NK-92 (cell line): ENCODE measurements around the gene DNAJC28.
"Not testable (repeated sequence)": the region's sequence is repeated elsewhere in the genome, so short reads cannot be mapped to it uniquely, and the experiment has no call there.

ENCODE experiments used
- DNase-seq: peaks from one replicate; lab custom pipeline; 2025; ENCODE audit not compliant: unreplicated experiment; lab: John Stamatoyannopoulos, UW

Gene DNAJC28

DNA sequence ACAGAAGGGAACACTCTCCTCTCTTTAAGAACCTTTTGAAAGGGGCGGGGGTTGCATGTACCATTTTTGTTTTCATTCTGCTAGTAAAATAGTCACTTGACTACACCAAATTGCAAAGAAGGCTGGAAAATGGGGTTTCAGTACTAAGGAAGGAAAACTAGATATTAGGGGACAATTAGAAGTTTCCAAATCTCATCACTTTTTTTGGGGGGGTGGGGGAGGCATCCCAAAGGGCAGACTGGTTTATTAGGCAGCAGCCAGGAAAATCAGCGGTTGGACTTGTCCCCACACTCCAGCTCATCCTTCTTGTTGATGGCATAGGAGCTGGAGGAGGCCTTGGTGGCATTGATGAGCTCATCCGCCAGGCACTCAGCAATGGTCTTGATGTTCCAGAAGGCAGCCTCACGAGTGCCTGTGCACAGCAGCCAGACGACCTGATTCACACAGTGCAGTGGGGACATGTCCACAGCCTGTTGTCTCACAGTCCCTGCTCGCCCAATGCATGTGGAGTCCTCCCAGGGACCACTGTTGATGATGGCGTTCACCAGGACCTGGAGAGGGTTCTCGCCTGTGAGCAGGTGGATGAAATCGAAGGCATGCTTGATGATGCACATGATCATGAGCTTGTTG, 10.1 kb downstream of the DNAJC28 start:
- DNase-seq = no peak

DNA sequence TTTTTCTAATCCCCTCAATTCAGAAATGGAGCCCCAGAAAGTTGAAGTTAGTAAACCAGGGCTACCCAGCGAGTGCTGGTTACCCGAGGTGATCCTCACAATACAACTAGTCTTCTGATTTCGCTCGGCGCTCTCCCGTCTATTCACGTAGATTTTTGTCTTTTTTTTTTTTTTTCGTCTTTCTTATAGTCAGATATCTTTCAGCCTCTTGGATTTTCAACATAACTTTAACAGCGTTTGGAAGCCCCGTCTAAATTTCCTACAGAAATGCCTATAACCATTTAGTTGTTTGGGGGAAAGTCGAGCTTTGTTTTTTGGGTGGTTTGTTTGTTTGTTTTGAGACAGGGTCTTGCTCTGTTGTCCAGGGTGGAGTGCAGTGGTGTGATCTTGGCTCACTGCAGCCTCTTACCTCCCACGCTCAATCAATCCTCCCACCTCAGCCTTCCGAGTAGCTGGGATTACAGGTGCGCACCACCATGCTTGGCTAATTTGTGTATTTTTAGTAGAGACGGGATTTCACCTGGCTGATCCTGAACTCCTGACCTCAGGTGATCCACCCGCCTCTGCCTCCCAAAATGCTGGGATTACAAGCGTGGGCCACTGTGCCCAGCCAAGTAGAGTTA, 10.9 kb downstream of the DNAJC28 start:
- no peak for DNase-seq

DNA sequence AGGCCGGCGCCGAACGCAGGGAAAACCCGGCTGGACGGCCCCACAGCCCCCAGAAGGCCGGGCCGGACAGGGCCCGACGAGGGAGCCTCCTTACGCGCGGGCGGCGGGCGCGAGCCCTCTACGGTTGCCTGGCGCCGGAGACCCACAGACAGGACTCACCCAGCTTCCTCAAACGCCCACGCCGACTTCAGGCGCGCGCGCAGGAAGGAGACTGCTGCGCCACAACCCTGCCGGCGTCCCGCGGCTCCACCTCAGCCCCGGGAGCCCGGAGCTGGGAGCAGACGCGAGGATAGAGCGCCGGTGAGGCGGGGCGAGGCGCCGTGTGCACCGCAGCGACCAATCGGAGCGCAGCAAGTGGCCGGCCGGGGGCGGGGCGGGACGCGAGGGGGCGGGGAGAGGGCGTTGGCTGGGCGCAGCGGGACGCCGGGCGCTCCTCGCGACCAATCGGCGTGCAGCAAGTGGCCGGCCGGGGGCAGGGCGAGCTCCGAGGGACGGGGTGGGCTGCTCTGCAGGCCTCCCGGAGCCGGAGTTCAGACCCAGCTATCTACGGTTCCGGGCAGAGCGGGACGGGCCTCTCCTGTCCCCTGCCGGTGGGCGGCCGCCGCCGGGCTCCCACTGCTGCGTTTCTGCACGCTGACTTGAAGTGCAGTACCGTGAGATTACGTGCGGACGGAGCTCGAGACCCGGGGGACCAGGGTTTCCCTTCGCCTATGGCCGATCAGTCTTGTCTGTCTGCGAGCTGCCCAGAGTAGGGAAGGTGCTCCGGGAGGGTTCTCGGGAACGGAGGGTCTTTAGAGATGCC, 11.6 kb downstream of the DNAJC28 start, which contains the start of gene TMEM50B:
Gene TMEM50B (minus strand): TSS at position 296 of the 802 bp plus-strand sequence. CDS start 11,089 bp downstream, outside the sequence.
- peak; percentile 78 for DNase-seq

DNA sequence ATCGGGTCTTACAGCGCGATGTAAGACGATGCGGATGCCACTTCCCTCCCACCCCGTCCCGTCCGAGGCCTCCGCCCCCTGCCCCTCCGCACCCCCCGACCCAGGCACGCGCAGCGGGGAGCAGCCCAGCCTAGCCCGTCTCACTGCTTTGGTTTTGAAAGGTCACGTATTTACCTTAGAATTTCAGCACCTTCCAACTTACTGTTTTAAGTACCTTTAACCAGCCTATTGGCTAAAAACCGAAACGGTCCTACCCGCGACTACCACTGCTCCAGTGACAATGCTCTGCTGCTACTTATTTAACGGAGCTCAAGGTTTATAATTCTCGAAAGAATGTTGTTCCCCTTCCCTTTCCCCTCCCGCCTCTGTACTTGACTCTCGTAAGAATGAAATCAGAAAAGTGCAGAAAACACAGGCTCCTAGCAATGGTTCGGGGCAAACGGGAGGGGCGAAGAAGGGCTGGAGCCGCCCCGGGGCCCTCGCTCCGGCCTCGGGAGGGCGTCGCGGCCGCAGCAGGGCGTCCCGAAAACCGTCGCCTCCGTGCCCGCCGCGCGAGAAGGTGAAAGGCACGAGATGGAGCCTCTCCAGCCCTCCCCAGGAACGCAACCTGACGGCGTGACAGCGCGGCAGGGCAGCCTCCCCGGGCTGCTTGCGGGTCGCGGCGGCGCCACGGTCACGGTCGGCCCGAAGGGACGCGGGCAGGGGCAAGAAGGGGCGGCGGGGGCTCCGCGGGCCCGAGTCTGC, 12.4 kb downstream of the DNAJC28 start:
- no peak for DNase-seq

DNA sequence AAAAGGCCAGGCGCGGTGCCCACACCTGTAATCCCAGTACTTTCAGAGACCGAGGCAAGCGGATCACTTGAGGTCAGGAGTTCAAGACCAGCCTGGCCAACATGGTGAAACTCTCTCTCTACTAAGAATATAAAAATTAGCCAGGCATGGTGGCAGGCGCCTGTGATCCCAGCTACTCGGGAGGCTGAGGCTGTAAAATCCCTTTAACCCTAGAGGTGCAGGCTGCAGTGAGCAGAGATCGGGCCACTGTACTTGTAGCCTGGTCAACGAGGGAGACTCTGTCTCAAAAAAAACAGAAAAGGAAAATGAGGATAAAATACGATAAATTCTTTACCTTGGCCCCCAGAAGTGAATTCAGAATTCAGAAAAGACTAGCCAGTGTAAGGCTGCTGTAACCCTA, 13.3 kb downstream of the DNAJC28 start:
- no peak for DNase-seq

DNA sequence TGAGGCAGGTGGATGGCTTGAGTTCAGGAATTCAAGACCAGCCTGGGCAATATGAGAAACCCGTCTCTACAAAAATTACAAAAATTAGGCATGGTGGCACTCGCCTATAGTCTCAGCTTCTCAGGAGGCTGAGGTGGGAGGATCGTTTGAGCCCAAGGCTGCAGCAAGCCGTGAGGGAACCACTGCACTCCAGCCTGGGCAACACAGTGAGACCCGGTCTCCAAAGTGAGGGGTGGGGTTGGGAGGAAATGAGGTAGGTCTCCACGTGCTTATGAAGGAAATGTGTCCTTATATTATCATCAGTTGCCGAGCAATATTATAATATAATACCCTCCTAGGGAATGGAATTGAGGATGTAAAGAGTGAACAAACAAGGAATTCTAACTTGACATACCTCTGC, 14.4 kb downstream of the DNAJC28 start:
- DNase-seq = no peak

DNA sequence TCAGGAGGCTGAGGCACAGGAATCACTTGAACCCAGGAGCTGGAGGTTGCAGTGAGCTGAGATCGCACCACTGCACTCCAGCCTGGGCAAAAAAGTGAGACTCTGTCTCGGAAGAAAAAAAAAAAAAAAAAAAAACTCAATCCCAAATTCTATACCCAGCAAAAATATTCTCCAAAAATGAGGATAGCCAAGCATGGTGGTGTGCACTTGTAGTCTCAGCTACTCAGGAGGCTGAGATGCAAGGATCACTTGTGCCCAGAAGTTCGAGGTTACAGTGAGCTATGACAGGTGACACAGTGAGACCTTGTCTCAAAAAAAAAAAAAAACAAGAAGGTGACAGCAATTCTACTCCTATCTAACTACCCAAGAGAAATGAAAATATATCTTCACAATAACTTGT, 18.2 kb downstream of the DNAJC28 start:
- no peak for DNase-seq

DNA sequence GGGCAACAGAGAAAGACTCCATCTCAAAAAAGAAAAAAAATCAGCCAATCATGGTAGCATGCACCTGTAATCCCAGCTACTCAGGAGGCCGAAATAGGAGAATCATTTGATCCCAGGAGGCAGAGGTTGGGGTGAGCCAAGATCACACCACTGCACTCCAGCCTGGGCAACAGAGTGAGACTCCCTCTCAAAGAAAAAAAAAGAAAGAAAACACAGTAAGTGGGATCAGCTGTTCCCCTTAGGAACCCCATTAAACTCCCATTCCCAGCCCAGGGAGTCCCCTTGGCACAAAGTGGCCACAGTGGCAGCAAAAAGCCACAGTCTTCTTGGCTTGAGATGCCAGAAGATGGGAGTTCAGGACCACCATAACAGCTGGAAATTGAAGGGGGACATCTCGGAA, 20.8 kb downstream of the DNAJC28 start:
- no peak for DNase-seq

DNA sequence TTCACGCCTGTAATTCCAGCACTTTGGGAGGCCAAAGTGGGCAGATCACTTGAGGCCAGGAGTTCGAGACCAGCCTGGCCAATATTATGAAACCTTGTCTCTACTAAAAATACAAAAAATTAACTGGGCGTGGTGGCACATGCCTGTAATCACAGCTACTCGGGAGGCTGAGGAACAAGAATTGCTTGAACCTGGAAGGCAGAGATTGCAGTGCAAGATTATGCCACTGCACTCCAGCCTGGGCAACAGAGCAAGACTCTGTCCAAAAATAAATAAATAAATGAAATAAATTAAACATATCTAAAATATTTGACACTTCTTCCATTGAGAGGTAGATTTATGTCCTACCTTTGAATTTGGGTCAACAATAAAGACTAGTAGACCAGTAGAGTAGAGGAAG, 22.3 kb downstream of the DNAJC28 start:
- DNase-seq = not testable (repeated sequence)

DNA sequence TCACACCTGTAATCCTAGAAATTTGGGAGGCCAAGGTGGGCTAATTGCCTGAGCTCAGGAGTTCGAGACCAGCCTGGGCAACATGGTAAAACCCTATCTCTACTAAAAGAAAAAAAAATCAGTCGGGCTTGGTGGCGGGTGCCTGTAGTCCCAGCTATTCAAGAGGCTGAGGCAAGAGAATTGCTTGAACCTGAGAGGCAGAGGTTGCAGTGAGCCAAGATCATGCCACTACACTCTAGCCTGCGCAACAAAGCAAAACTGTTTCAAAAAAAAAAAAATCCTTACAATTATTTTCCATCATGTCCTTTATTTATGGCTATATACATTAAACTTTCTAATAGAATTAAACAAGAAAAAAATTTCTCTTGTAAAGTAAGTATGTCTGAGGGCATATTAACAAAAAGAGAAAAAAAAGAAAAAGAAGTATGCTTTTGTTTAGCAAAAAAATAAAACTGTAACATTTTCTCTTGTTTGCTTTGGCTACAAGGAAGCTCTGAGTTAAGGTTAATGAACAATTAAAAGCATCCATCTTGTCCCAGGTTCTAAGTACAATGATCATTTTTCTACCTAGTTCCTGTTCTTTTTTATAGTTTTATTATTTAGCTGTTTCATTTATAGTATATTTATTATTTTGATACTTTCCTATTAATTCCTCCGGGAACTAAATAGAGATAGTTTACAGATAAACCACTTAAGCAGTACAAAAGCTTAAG, 29.8 kb downstream of the DNAJC28 start:
- DNase-seq = no peak

DNA sequence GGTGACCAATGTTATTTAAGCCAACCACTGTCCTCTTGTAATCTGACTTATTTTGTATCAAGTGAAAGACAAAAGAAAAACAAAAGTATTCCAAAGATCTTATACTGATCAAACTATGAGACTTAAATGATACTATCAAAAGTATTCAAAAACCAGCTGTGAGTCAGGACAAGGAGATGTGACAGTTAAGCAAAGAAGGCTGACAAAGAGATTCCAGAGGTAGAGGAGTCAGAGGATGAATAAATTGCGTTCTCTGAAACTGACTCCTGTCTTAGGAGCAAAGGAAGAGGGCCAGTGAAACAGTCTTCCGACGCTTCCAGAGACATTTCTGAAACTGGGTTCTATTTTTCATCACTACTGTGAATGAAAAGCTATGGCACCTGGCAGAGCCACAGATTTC, 32.7 kb downstream of the DNAJC28 start:
- no peak for DNase-seq

DNA sequence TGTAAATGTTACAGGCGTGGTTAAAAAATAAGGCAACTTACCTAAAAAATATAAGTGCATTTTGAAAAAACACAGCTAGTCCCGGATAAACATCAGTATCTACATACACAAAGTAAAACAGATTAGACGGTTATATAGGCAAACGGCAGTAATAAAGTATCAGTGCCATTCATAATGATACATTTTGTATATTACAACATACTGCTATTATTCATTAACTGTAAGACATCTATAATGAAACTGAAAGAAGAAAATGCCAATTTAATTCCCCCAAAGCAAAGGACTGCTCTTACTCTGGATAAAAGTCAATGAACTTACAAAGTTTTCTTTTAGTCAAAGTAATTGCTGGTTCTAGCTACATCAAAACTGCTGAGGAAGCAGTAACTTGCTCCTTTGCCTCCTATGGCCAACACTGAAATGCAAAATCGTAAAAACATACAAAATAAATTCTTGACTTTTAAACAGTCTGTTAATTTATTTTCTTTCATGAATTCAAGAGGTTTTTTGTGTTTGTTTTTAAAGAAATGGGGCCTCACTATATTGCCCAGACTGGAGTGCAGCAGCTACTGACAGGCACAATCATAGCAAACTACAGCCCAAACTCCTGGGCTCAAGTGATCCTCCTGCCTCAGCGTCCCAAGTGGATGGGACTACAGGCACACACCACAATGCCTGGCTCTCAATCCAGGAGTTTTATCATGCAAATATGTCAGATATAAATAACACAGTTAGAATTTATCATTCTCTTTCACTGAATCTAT, 35.6 kb downstream of the DNAJC28 start:
- DNase-seq = no peak

DNA sequence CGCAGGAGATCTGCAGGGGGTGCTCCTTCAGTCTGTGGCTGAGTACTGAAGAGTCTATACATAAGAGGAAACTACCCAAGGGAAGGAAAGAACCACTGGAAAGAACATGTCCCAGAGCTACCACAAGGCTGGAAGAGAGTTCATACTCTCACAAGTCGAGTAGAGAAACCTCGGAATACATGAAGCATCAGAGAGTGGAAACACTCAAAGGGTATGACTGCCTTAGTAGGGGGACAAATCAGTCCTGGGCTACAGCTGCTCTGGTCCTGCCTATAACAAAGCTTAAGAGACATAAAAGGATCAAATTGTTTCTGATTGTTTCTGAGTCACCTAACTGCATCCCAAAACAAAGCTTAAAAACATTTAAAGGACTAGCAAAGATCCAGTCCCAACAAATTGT, 39.2 kb downstream of the DNAJC28 start:
- no peak for DNase-seq

DNA sequence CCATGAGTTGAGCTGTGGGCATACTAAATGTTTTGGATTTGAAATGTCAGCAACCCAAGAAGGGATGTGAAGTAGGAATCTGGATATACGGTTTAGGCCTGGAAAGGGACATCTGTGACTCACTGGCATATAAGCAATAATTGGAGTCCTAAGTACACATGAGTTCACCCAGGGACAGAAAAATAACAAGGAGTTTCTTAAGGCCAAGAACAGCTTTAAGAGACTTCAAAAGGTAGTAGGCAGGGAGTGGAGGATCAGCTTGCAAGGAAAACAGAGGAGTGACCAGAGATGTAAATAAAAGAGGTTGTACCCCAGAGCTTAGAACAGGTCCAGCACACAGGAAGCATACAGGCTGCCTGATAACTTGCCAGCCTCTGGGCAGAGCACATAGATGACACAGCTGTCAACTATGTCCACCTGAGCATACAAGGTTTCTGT, 39.9 kb downstream of the DNAJC28 start:
- DNase-seq = no peak

DNA sequence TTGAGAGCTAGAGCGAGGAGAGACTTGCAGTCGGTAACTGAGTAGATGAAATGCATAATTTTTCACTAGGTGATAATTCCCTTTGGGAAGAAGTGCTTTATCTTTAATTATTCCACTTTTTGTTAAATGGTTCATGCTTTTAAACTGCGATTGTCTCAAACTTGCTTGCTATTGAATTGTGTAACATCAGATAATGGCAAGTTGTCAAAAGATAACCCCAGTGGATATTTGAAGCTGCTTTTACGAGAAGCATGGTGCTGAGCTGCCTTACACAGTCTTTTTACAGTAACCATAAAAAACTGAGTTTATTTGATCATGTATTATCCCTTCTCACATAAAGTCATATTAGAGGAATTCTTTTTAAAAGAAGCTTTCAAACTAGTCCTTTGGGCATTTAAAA, 41.9 kb downstream of the DNAJC28 start:
- no peak for DNase-seq

DNA sequence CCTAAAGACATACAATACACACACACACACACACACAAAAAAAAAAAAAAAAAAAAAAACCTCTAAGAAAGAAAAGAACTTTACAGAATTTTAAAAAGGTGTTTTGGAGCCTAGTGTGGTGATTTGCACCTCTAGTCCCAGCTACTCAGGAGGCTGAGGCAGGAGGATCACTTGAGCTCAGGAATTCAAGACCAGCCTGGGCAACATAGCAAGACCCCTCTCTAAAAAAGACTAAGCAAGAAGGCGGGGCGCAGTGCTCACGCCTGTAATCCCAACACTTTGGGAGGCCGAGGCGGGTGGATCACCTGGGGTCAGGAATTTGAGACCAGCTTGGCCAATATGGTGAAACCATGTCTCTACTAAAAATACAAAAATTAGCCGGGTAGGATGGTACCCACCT, 44.9 kb downstream of the DNAJC28 start:
- not testable (repeated sequence) for DNase-seq

DNA sequence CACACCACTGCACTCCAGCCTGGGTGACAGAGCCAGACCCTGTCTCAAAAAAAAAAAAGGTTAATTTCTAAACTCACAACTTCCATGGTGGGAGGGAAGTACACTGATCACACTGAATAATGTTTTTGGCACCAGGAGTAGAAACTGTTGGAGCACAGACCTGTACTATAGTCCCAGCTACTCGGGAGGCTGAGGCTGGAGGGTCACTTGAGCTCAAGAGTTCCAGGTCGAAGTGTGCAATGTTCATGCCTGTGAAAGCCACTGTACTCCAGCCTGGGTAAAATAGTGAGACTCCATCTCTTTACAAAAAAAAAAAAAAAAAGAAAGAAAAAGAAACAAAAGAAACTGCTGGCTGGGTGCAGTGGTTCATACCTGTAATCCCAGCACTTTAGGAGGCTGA, 47.0 kb downstream of the DNAJC28 start:
- DNase-seq = no peak

DNA sequence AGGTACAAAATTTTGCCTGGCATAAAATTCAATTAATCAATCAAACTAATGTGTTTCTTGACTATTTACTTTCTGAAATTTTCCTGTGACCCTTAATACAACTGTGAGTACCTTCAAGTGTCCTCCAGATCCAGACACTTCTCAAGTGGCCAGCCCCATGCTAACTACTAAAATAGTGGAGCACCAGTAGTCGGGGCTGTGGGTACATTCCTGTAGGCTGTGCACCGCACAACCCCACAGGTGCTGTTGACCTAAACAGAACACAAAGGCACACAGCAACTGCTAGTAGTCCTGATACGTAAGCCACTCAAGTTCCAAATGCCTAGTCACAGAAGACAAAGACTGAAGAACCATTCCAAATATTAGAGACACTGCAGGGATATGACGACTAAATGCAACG, 48.3 kb downstream of the DNAJC28 start:
- DNase-seq = no peak

DNA sequence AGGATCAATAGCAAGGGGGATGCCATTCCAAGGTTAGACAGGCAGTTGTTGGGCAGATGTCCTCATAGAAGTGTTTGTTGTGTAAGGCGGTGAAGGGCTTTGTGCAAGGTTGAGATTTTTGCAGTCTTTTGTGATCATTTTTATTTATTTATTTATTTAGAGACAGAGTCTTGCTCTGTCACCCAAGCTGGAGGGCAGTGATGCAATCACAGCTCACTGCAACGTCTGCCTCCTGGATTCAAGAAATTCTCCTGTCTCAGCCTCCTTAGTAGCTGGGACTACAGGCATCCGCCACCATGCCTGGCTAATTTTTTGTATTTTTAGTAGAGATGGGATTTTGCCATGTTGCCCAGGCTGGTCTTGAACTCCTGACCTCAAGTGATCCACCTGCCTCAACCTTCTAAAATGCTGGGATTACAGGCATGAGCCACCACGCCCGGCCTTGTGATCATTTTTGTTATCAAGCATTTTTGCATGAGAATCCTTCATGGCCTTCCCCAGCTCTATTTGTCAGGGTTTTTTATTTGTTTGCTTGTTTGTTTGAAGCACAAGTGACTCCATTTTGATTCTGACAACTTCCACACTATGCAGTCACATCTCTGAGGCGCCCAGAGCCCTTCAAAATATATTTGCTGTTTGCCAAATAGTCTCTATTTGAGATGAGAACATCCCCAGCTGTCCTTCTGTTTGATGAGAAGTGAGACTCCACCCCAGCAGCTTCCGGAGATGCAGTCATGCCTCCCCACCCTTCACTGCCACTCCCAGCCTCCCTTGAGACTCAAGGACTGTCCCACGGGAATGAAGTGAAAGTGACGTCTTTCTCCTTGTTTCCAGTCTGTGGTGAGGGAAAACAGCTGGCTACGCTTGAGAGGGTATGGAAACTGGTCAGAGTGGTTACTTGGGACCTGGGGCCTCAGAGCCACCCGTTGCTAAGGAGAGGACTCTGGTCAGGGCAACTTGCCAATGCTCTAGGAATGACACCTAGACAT, 49.7 kb downstream of the DNAJC28 start:
- DNase-seq = no peak
